HEK293 (cell line): ENCODE data around the gene OAS2.

Source experiments
- CTCF ChIA-PET: fragments of 350-600 bp; formaldehyde crosslinking; extraction: SDS; loops from one replicate; lab custom pipeline; 2021; ENCODE audit warnings: antibody characterized with exemption; lab: Yijun Ruan, JAX
- POLR2A ChIA-PET: fragments of 300-600 bp; formaldehyde crosslinking; extraction: SDS; loops from one replicate; lab custom pipeline; 2020; ENCODE audit warnings: antibody characterized with exemption, inconsistent platforms; lab: Yijun Ruan, JAX
- H3K27ac ChIP-seq: fragments of 200-500 bp; sonication (Bioruptor generic); 2 replicates; pipeline ENCODE4 v1.5.1; 2014; ENCODE audit warnings: low read depth, low read length, control low read depth, inconsistent platforms; ENCODE audit errors: extremely low read depth
- H3K36me3 ChIP-seq, 2 experiments: fragments of 200-500 bp in 1 of 2; sonication (Bioruptor generic) in 1 of 2; 1 replicate in 1 of 2; 2 replicates in 1 of 2; pipeline ENCODE4 v1.5.1; 2014 to 2017; ENCODE audit warnings: inconsistent platforms in 2 of 2, low read length in 2 of 2; ENCODE audit not compliant: control insufficient read depth in 2 of 2, insufficient read depth in 1 of 2
- H3K4me1 ChIP-seq: fragments of 200-500 bp; sonication (Bioruptor generic); 2 replicates; pipeline ENCODE4 v1.5.1; 2014; ENCODE audit warnings: mild to moderate bottlenecking, low read length, inconsistent platforms; ENCODE audit not compliant: control insufficient read depth, insufficient read depth
- H3K4me3 ChIP-seq: 2 replicates; pipeline ENCODE4 v1.5.1; 2011; ENCODE audit warnings: low read depth, mild to moderate bottlenecking, control low read depth, low read length, moderate library complexity
- H3K9me3 ChIP-seq: fragments of 200-500 bp; sonication (Bioruptor generic); 2 replicates; pipeline ENCODE4 v1.5.1; 2014; ENCODE audit warnings: low read depth, low read length, inconsistent platforms; ENCODE audit not compliant: control insufficient read depth, insufficient read depth
- ELK4 ChIP-seq: IDR thresholded peaks from 2 replicates; pipeline ENCODE4 v1.6.1; 2011; ENCODE audit warnings: mild to moderate bottlenecking, low read depth, low read length, borderline replicate concordance
- HOXD13 ChIP-seq: sonication (generic); formaldehyde crosslinking; IDR thresholded peaks from 2 replicates; pipeline ENCODE4 v1.8.0; 2022; ENCODE audit warnings: missing genetic modification reagents, borderline replicate concordance
- KLF10 ChIP-seq: fragments of 450-650 bp; IDR thresholded peaks from 2 replicates; pipeline ENCODE4 v1.5.1; 2018; ENCODE audit warnings: missing biosample characterization, mild to moderate bottlenecking, missing genetic modification characterization
- ZEB2 ChIP-seq: fragments of 450-650 bp; formaldehyde crosslinking; IDR thresholded peaks from 2 replicates; pipeline ENCODE4 v1.5.1; 2016; ENCODE audit warnings: missing biosample characterization, missing genetic modification characterization
- ZFP41 ChIP-seq: fragments of 450-650 bp; formaldehyde crosslinking; IDR thresholded peaks from 2 replicates; pipeline ENCODE4 v1.5.1; 2016; ENCODE audit warnings: missing biosample characterization, missing genetic modification characterization, borderline replicate concordance
- ZNF2 ChIP-seq: fragments of 450-650 bp; formaldehyde crosslinking; IDR thresholded peaks from 2 replicates; pipeline ENCODE4 v1.5.1; 2016; ENCODE audit warnings: missing biosample characterization, missing genetic modification characterization
- ZNF23 ChIP-seq: fragments of 450-650 bp; formaldehyde crosslinking; IDR thresholded peaks from 2 replicates; pipeline ENCODE4 v1.5.1; 2016; ENCODE audit warnings: missing biosample characterization, missing genetic modification characterization, borderline replicate concordance
- ZNF24 ChIP-seq: fragments of 450-650 bp; formaldehyde crosslinking; IDR thresholded peaks from 2 replicates; pipeline ENCODE4 v1.5.1; 2016; ENCODE audit warnings: missing biosample characterization, missing genetic modification characterization
- ZNF426 ChIP-seq: fragments of 450-650 bp; formaldehyde crosslinking; IDR thresholded peaks from 2 replicates; pipeline ENCODE4 v1.5.1; 2017; ENCODE audit warnings: missing biosample characterization, missing genetic modification characterization, mild to moderate bottlenecking, inconsistent platforms, moderate library complexity
- ZNF433 ChIP-seq: fragments of 450-650 bp; formaldehyde crosslinking; IDR thresholded peaks from 2 replicates; pipeline ENCODE4 v1.5.1; 2016; ENCODE audit warnings: missing biosample characterization, missing genetic modification characterization, low read depth
- ZNF677 ChIP-seq: fragments of 450-650 bp; IDR thresholded peaks from 2 replicates; pipeline ENCODE4 v1.5.0; 2018; ENCODE audit warnings: missing biosample characterization, mild to moderate bottlenecking, missing genetic modification characterization, moderate library complexity
- TF ChIP-seq, protein P1 (sequence below): fragments of 450-650 bp; formaldehyde crosslinking; IDR thresholded peaks from 2 replicates; pipeline ENCODE4; 2016; ENCODE audit warnings: missing biosample characterization, missing genetic modification characterization
- TF ChIP-seq, protein P2 (sequence below): fragments of 450-650 bp; formaldehyde crosslinking; IDR thresholded peaks from 2 replicates; pipeline ENCODE4 v1.5.1; 2016; ENCODE audit warnings: missing biosample characterization, missing genetic modification characterization

Gene OAS2

DNA sequence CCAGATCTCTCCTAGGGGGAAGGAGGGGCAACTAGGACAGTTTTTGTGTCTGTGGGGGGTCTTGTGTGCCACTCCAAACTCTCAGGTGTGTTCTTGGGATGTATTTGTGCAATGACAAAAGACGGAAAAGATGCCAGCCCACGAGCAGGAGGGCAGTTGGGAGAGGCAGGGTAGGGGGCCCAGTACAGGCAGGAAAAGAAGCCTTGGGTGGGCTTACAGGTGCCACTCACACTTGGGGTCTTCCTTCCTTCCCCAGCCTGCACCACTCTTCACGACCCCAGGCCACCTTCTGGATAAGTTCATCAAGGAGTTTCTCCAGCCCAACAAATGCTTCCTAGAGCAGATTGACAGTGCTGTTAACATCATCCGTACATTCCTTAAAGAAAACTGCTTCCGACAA is 24.4 kb downstream of the OAS2 start:
- TF ChIP-seq ZNF23 (no peak), ZNF24 (tag by site-specific recombination) (no peak), ZNF677 (tag by site-specific recombination) (no peak), ELK4 (no peak), ZEB2 (tag by site-specific recombination) (no peak)
- TF ChIP-seq, protein P1, sequence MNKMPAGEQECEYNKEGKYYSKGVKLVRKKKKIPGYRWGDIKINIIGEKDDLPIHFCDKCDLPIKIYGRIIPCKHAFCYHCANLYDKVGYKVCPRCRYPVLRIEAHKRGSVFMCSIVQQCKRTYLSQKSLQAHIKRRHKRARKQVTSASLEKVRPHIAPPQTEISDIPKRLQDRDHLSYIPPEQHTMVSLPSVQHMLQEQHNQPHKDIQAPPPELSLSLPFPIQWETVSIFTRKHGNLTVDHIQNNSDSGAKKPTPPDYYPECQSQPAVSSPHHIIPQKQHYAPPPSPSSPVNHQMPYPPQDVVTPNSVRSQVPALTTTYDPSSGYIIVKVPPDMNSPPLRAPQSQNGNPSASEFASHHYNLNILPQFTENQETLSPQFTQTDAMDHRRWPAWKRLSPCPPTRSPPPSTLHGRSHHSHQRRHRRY: no peak
- POLR2A ChIA-PET: no interaction called here
- no peak overlapping the region for H3K27ac ChIP-seq
- H3K4me1 ChIP-seq: no peaks in the 10 kb centered on the region
- no peak overlapping the region for H3K4me3 ChIP-seq
- no peaks in the 10 kb centered on the region for H3K36me3 ChIP-seq
- CTCF ChIA-PET: interaction anchor here (1.5 kb wide), 1 partner anchor 10 kb away, joined by 9 read pairs; no protein-coding TSS in a partner anchor
- no peaks in the 10 kb centered on the region for H3K9me3 ChIP-seq

GRCh38 chr12:113003636-113004035 is 25.3 kb downstream of the OAS2 start:
- POLR2A ChIA-PET: no interaction called here
- Histone ChIP-seq H3K9me3 (no peaks in the 10 kb centered on the region), H3K27ac (no peak overlapping the region), H3K4me1 (no peaks in the 10 kb centered on the region), H3K4me3 (no peak overlapping the region), H3K36me3 (no peaks in the 10 kb centered on the region)
- CTCF ChIA-PET: interaction anchor here (1.5 to 4.9 kb wide), 2 partner anchors 11 to 45 kb away, joined by 9 to 15 read pairs; no protein-coding TSS in a partner anchor
- TF ChIP-seq HOXD13 (CRISPR knock-in tag) (no peak), ZFP41 (tag by site-specific recombination) (no peak), ZNF426 (tag by site-specific recombination) (no peak), ZNF2 (tag by site-specific recombination) (no peak)

DNA sequence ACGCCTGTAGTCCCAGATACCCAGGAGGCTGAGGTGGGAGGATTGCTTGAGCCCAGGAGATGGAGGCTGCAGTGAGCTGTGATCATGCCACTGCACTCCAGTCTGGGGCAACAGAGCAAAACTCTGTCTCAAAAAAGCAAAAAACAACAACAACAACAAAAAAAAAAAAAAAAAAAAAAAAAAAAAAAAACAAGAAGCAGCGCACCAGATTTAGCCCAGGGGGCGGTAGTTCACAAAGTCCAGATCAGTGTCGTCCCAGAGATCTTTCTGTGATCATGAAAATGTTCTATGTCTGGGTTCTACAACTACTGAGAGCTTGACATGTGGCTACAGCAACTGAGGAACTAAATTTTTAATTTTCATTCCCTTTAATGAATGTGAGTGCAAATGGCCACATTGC is 27.4 kb downstream of the OAS2 start:
- ChIA-PET CTCF (interaction anchor here (0.6 to 5.4 kb wide), 7 partner anchors 13 to 174 kb away, joined by 3 to 35 read pairs (median 5); partner anchors contain the start of gene OAS3), POLR2A (no interaction called here)
- Histone ChIP-seq H3K9me3 (no peaks in the 10 kb centered on the region), H3K27ac (no peak overlapping the region), H3K36me3 (no peaks in the 10 kb centered on the region), H3K4me1 (no peaks in the 10 kb centered on the region), H3K4me3 (no peak overlapping the region)
- no peak for TF ChIP-seq ZNF433 (tag by site-specific recombination)
- TF ChIP-seq, protein P2, sequence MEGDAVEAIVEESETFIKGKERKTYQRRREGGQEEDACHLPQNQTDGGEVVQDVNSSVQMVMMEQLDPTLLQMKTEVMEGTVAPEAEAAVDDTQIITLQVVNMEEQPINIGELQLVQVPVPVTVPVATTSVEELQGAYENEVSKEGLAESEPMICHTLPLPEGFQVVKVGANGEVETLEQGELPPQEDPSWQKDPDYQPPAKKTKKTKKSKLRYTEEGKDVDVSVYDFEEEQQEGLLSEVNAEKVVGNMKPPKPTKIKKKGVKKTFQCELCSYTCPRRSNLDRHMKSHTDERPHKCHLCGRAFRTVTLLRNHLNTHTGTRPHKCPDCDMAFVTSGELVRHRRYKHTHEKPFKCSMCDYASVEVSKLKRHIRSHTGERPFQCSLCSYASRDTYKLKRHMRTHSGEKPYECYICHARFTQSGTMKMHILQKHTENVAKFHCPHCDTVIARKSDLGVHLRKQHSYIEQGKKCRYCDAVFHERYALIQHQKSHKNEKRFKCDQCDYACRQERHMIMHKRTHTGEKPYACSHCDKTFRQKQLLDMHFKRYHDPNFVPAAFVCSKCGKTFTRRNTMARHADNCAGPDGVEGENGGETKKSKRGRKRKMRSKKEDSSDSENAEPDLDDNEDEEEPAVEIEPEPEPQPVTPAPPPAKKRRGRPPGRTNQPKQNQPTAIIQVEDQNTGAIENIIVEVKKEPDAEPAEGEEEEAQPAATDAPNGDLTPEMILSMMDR (tag by site-specific recombination): 0 out of 2 replicates have a peak, but pooled peaks have one; percentile 15
- TF ChIP-seq, all 188 proteins: peak for 1

- ChIA-PET POLR2A (no interaction called here), CTCF (interaction anchor here (0.5 to 5.4 kb wide), 8 partner anchors 13 to 174 kb away, joined by 3 to 35 read pairs (median 4); partner anchors contain the start of gene OAS3)
- no peak overlapping the region for H3K4me3 ChIP-seq
- TF ChIP-seq KLF10 (tag by site-specific recombination): no peak
- no peak overlapping the region for H3K27ac ChIP-seq
- no peaks in the 10 kb centered on the region for H3K4me1 ChIP-seq
- no peaks in the 10 kb centered on the region for H3K36me3 ChIP-seq
- H3K9me3 ChIP-seq: no peaks in the 10 kb centered on the region
Measured at GRCh38 chr12:113006206-113006605, 27.9 kb downstream of the OAS2 start.
